HG03457 (cell line): ENCODE data around the gene NFU1.
"Not testable (repeated sequence)": the region's sequence is repeated elsewhere in the genome, so short reads cannot be mapped to it uniquely, and the experiment has no call there.

Source experiments
- ATAC-seq: cut with Tn5 transposase; IDR thresholded peaks from one replicate; pipeline ENCODE4 v1.9.1; 2021; ENCODE audit warnings: moderate number of reproducible peaks; ENCODE audit not compliant: unreplicated experiment

The NFU1 gene

DNA sequence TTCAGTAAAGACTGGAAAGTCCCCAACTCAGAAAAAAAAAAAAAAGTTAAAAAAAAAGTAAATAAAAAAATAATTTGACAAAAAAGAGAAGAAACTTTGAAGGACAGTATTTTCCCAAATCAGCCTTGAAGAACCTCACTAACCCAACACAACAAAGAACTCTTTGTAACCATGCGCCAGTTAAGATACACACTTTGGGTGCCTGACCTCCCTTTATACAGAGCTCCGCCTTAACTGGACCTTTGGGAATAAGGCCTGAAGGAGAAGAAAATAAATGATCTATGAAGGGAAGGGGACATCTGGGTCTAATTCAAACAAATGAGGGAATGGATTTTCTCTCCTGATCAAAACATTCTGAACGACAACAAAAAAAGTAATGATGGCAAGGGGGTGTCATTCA lies 48.0 kb downstream of the NFU1 start:
- ATAC-seq: no peak

DNA sequence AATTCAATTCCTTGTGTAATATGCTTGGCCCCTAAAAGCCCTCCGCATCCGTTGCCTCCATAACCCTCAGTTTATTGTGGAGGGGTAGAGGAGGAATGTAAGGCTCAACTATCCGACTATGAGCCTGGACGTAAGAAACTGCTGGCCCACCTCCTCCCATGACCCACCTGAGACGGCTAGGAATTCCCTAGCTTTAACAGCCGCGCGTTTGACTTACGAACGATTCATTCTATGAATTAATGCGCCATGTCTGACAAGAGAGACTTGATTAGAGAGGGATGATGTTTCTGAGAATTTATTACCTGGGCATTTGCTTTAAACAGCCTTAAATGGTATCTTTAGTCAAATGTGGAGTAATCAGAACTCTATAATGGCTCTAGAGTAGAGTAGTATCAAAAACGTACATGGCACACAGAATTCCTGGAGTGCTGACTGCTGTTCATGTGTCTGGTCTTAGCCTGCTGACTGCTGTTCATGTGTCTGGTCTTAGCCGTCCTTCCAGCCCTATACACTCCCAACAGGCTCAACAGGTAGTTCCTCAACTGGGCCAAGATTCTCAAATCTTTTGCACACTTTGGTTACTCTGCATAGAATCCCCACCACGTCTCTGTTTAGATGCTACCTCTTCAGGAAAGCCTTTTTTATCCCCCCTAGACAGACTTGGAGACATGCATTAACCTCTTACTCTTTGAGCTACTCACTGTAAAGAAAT lies 49.3 kb downstream of the NFU1 start:
- ATAC-seq: no peak

DNA sequence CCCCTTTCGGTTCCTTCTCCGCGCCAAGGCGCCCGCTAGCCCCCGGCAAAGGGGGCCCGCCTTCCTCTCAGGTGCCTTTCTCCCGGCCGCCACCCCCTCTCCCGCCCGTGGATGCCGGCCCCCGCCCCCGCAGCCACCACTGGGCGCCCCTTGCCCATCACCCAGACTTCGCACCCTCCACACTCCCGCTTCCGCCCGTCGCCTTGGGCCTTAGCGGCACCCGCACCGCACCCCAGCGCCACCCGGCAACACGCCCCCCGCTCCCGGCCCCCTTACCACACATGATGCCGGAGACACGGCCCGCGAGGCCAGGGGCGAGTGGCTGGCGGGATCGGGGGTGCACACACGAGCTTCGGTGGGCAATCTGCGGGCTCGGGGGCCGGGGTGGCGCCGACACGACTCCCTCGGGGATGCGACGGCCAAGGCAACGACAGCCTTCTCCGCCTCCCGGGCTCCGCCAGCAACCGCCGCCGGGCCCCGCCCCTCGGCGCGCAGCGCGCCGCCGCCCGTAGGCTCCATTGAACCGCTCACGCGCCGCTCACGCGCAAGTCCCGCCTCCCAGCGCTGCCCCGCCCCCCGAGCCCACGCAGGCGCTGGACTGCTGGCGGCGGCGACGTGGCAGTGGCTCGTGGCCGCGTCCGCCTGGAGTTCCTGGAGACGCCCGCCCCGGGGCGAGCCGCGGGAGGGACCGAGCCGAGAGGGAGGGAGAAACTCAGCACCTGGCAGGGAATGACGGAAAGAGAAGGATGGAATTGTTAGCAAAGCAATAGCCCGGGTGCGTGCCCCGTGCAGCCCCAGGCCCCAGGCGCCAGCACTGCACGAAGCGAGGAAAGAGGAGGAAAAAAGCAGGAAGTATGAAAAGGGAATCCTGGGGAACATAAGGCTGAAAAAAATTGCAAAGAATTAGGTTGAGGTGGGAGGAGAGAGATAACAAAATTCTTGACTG lies 50.2 kb downstream of the NFU1 start, which contains the start of gene GFPT1:
Gene GFPT1 (minus strand): TSS at position 439 of the 946 bp plus-strand sequence. CDS start 156 bp downstream, at position 283.
- ATAC-seq: peak; percentile 80

DNA sequence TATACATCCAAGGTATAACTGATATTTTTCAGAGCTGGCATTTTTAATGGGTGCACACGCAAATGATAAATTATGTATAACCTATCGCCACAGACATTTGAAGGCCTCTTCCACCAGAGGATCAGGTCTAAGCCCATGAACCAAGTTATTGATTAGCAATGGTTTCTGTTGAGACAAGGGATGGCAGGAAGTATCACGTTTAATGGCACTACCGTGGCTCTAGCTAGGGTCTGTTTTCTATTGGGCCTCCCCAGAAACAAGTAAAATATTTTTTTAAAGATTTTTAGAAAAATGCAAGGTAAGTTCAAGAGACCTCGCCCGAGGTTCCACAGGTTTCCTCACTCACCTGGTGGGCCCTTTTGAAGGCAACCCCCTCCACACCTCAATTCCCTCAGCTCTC lies 50.9 kb downstream of the NFU1 start:
- no peak for ATAC-seq

DNA sequence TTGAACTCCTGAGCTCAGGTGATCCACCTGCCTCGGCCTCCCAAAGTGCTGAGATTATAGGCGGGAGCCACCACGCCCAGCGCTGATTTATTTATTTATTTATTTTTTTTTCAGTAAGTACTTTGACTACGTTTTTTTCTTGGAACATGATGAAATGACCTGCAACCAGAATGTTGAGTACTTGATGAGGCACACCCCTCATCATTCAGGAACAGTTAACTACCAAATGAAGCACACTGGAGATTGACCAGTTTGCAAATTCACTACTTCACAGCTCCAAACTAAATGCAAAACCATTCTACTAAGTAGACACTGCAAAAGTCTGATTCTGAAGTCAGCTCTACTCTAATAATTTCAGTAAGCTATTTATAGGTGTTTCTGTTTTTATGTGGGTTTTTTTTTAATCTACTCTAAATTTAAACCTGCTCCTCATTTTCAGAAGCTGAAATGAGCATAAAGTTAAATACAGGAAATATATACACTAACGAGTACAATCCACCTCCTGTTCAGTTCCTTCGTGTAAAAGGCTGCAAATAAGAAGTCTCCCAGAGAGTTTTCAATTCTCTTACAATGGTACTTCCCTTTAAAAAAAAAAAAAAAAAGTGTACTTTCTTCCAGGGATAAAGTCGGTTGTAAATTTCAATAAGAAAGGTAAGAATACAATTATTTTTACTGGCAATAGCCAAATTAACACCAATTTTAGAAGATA lies 51.6 kb downstream of the NFU1 start:
- ATAC-seq: no peak

DNA sequence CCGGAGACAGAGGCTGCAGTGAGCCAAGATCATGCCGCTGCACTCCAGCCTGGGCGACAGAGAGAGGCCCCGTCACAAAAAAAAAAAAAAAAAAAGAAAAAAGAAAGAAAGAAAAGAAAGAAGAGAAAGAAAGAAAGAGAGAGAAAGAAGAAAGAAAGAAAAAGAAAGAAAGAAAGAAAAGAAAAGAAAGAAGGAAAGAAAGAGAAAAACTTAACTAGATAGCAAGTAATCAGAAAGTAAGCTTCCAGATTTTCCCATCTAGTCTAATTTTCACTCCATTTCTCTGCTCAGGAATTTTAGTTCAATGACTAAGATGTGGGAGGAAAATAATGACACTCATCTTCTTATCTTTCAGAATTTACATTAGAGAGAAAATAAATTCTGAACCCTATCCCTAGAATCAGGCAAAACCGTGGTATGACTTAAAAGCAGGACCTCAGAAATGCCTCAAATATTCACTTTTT lies 52.6 kb downstream of the NFU1 start:
- ATAC-seq: no peak

DNA sequence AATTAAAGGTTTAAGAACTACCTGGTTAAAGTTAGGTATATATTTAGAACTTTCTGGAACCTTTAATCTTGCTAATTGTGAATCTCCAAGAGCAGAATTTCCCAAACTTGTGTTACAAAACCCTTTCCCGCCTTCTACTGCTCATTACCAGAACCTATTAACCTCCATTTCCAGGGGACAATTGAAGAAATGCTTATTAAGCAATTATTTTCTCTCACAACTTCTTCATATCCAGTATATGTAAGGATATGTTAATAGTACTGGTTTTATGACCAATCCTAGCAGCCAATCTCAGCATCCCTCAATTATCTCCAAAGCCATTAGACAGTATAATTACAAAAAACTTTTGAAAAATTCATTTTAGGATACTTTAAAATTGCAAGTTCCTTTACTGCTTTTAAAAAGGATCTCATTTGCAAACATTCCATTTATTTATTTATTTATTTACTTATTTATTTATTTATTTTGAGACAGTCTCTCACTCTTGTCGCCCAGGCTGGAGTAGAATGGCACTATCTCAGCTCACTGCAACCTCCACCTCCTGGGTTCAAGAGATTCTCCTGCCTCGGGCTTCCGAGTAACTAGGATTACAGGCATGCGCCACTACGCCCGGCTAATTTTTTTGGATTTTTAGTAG lies 53.9 kb downstream of the NFU1 start:
- ATAC-seq: no peak

DNA sequence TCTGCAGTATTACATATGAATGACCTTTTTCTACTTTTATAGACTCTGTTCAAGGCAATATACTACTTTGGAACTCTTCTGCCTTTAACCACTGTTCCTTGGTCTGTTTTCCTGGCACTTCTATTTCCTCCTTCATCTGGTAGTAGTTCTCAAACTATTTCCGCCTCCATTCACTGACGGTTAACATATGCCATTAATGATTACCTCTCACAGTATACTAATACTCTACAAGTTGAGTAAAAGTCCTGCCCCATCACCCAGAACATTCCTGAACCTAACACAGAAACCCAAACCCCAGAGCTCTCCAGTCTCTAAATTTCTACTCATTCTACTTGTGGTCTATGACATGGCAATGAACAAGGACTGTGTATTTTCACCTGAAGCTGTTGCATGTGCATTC lies 54.7 kb downstream of the NFU1 start:
- no peak for ATAC-seq

DNA sequence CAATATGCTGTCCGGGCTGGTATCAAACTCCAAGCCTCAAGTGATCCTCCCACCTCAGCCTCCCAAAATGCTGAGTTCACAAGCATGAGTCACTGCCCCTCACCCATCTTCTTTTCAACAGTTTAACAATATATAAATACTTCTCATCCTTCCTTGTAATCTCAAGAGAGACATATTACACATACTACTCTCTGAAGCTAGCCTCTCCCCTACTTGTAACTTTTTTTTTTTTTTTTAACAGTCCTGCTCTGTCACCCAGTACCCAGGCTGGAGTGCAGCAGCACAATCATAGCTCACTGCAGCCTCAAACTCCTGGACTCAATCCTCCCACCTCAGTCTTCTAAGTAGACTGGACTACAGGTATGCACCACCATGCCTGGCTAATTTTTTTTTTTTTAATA lies 55.9 kb downstream of the NFU1 start:
- no peak for ATAC-seq

DNA sequence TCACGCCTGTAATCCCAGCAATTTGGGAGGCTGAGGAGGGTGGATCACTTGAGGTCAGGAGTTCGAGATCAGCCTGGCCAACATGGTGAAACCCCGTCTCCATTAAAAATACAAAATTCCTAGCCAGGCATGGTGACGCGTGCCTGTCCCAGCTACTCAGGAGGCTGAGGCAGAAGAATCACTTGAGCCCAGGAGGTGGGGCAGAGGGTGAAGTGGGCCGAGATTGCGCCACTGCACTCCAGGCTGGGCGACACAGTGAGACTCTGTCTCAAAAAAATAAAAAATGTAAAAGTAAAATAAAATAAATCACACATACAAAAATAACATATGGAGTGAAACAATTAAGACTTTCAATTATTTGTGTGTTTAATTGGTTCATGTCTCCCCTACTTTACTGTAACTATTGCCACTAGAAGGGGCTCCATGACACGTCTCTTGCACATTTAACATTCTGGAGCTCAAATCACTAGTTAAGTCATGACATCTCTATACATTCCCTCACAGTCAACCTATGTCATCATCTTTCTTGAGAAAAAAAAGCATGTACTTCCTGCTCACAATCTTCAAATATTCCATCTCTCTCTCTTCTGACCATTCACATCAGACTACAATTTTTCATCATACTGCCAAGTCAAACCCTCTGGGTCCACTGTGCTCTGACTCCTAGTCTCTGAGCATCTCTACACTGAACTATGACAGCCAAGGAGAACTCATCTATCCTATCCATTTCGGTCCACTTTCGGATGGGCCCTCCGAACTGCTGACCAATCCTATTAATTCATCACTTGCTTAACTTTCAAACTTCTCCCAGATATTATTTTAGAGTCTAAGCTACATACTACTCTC lies 56.9 kb downstream of the NFU1 start:
- no peak for ATAC-seq

DNA sequence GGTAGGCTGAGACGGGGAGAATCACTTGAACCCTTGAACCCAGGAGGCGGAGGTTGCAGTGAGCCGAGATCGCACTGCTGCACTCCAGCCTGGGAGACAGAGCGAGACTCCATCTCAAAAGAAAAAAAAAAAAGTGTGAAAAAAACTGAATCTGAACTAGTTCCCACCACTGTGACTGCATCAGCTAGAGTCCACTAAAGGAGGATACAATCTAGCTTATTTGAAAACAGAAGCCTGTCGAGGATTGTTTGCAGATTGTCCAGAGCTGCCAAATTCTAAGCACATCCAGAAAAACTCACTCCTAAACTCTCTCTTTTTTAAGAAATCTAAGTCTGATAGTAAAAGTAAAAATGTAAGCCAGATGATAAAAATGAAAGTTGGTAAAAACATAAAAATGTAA lies 60.8 kb downstream of the NFU1 start:
- ATAC-seq: no peak

DNA sequence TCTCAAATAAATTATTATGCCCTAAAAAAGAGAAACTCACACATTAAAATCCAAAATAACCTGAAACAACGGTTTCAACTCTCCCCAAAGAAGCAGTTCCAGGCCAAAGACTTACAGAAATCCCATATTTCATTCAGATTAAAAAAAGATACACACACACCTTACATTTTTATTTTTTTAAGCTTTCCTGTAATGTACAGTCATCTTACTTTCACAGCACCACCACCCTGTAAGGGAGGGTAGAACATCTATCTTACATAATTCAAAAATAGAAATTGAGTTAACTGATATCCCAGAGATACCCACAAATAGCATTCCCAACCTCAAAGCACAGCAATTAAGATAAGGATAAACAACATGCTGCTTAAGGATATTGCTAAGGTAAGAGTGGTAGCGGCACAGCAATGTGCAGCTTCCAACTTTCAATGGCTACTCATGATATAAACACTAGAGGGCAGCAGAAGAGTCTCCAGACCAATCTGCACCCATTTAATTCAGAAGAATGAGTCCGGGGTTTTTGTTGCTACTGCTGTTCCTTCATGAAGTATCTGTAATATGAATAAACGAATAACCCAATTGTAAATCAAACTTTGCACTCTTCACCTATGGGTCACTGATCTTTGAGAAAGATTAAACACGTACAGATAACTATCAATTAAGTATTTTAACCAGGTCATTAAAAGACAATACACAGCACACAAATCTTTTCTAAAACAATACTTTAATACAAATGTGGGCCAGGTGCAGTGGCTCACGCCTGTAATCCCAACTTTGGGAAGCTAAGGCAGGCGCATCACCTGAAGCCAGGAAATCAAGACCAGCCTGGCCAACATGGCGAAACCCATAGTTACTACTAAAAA lies 61.5 kb downstream of the NFU1 start:
- no peak for ATAC-seq

DNA sequence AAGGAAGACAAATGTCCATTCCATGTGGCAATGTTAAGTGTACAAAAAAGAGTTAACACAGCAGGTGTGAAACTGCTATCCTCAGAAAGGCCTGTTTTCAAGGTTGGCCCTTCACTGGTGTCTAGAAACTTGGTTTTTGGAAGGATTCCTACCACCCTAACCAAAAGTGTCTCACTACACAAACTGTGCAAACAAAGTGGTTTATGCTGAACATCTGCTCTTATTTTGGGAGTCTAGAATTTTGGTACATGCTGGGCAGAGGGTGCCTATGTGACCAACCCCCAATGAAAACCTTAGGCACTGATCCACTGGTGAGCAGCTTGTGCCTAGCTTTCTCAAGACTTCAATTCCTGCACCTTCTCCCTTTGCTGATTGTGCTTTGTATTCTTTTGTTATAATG lies 64.5 kb downstream of the NFU1 start:
- ATAC-seq: no peak

DNA sequence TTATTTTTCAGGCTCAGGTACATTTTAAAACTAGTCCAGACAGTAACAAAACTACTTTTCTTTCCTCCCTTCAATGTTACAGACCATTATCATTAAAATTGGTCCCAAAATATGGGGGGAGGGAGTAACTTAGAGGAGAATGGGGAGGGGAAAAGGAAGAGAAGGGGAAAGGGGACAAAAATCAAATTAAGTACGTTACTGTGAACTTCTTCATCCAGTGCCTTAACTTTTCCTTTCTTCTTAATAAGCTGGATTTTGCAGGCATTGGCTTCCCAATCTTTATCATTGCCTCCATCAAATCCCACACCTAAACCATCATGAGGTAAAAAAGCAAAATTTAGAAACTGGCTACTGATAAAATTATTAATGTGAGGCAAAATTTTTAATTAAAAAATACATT lies 67.4 kb downstream of the NFU1 start:
- no peak for ATAC-seq

DNA sequence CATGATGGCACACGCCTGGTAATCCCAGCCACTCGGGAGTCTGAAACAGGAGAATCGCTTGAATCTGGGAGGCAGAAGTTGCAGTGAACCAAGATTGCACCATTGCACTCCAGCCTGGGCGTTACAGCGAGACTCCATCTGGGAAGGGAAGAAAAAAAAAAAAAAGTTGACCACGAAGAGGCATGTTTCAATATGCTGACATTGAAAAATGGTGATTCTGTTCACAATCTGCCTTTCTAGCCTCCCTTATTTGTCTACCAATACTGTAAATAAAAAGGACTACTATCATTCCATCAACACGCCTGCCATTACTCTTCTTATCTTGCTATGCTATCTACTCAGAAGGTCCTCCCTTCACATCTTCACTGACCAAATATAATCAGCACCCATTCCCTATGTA lies 68.6 kb downstream of the NFU1 start:
- no peak for ATAC-seq

DNA sequence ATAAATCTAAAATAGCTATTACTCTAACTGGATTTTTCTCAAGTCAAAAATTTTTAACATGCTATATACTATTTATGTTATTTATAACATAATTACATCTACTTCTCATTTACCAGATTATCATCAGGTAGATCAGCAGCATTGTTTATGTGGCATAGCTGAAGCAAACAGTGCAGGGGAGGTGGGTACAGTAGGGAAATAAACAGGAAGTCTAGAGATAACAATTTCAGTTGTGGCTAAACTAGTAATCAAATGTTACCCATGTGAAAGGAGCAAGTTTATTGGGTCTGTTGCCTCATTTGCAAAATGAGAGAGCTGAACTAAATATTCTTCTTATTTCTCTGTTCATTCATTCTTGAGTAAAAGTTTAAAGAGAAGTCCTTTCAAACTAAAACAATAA lies 77.9 kb downstream of the NFU1 start:
- ATAC-seq: no peak

DNA sequence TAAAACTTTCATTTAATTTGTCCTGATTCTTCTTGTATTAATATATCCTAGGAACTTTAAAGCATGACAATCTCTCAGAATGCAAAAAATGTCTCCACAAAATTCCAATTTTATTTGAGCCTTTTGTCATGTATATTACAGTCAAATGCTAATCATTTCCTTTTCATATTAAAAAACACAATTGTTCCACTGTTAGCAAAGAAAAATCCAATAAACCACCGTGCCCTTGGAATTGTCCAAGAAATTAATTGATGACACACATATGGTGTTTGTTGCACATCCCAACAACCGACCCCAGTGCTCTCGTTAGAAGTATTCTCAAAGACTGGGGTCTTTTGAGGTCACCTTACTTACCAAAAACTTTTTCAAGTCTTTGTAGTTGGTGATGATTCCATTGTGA lies 78.3 kb downstream of the NFU1 start:
- no peak for ATAC-seq

DNA sequence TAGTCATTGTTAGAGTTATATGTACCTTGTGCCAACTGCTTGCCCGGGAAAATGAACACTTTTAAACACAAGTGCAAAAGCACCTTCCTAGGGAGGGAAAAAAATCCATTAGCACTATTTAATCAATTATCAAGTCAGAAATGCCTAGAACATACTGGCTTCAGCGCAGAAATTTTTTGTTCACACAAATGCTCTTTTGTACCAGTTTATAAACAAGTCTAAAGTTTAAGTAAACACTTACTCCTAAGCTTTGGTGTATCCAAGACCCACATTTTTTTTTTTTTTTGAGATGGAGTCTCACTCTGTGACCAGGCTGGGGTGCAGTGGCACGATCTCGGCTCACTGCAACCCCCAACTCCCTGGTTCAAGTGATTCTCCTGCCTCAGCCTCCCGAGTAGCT lies 80.8 kb downstream of the NFU1 start:
- no peak for ATAC-seq

DNA sequence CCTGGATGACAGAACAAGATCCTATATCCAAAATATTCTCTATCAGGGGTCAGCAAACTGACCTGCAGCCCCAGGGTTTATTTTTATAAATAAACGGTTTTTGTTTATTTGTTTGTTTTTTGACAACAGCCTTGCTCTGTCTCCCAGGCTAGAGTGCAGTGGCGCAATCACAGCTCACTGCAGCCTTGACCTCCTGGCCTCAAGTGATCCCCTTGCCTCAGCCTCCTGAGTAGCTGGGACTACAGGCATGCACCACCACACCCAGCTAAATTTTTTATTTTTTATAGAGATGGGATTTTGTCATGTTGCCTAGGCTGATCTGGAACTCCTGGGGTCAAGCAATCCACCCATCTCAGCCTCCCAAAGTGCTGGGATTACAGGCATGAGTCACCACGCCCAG lies 82.3 kb downstream of the NFU1 start:
- ATAC-seq: not testable (repeated sequence)
